Urothelium cell line (cell line): Measurements from ENCODE around the gene GALNT10.
A peak's percentile ranks its signal among the peaks of the same experiment; 100 is the strongest.

Source experiments
- DNase-seq: peaks from one replicate; pipeline ENCODE4 v3.0.0; 2011; ENCODE audit warnings: low spot score, mixed read lengths
- FAIRE-seq: peaks from 2 replicates; lab custom pipeline; 2011; peaks lifted over from hg19 to GRCh38; lab: Jason Lieb, UNC

The GALNT10 gene

DNA sequence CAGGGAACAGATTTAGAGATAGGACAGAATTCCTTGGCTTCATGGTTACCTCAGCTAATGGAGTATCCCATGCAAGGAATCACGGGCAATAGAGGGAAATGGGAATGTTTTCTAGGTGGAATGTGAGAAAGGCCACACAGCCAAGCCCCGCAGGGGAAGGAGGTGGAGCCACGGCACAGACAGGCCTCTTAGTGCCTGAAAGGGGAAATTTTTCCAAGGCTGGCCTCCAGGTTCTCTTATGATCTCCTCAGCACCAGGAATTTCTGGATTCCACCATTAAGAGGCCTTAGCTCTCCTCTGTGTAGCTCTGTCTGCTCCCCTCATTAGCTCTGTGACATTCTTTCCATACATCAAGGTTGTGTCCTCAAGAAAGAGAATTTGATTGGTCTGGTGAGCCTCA is 124.7 kb downstream of the GALNT10 start:
- FAIRE-seq (no peak), DNase-seq (no peak)

DNA sequence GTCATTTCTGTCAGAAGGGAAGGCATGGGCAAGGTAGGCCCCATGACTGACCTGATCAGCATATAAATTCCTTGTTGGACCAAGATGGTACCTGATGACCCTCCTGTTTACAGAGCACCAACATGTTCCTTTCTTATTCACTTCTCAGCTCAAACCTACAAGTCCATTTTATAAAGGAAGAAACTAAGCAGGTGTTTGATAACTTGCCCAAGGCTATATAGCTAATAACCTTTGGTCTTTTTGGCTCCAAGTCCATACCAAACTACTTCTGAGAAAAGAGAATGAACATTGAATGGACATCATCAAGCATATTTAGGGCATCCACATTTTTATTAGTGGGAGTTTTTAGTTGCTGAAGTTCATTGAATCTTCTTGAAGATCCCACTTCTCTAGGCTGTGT is 125.2 kb downstream of the GALNT10 start:
- DNase-seq: no peak
- no peak for FAIRE-seq

DNA sequence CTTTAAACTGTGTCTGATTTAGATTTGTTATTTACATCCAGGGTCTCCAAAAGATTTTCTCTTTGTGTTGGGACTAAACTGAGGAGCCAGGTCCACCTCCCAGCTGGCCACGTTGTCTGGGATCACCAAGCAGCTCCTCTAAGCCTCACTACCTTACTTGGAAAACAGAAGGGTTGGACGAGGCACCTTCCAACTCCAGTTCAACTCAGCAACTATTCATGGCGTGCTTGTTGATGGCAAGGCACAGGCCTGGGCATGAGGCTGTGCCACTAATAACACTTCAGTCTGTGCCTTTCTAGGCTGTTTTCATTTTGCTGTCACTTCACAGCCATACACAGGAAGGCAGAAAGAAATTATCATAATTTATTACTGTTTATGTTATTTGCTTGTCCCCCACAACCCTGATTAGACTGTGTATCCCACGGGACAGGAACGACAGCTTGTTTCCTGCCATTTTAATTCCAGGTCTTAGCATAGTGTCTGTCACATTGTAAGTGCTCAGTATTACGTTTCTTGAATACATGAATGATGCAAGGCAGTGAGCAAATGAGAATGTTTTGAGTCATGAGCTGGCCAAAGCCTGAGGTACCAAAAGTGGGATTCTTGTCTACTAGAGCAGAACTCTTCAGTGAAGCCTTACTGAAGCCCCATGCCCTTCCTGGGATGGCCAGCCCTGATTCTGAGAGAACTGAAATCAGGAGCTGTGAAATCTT is 125.8 kb downstream of the GALNT10 start:
- no peak for DNase-seq
- FAIRE-seq: no peak

DNA sequence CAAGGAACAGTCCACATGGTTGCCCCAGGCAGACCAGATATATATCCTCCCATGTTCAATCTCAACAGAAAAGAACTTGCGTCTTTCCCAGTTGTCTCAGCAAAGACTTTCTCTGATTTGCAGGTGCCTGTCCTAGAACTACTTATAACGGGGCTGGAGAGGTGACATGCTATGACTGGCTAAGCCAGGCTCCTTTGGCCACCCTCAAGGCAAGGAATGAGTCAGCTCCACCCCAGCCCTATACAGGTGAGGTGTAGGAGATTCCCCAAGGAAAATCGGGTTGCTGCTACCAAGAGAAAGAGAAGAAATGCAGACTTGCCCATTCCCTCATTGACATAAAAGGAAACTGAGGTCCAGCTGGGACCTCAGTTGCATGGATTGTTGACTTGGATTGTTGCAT is 127.4 kb downstream of the GALNT10 start:
- DNase-seq (no peak), FAIRE-seq (no peak)

DNA sequence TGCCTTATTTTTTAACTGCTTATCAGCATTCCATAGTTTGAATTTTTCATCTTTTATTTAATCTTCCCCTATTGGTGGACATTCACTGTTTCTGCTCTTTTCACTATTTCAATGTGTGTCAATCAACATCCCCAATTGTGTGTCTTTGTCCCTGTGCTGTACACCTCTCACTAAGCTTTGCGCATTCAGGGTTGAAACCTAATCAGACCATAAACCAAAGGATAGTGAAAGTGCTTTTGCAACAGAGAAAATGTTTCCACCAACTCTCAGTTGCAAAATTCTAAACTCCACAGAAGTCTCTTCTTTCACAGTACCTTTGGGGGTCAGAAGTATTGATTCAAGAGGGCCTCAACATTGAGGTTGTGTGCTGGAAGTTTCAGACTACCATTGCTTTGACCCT is 128.2 kb downstream of the GALNT10 start:
- FAIRE-seq (no peak), DNase-seq (no peak)

DNA sequence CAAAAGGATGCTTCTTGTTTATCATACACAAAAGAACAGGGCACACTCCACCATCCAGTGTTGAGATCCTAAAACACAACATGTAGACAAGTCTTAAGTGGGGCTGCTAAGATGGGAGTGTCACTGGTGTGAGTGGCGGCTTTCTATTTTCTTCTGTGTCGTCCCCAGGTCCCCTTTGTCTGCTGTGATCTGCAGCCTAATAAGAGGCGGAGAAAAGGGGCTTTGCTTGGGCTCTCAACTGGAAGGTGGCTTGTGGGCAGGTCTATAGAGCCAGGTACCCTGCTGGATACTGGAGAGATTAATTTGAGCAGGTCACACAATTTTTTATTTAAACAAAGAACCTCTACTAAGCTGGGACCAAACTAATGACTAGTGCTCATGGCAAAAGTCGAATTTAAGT is 129.2 kb downstream of the GALNT10 start:
- FAIRE-seq: no peak
- no peak for DNase-seq

DNA sequence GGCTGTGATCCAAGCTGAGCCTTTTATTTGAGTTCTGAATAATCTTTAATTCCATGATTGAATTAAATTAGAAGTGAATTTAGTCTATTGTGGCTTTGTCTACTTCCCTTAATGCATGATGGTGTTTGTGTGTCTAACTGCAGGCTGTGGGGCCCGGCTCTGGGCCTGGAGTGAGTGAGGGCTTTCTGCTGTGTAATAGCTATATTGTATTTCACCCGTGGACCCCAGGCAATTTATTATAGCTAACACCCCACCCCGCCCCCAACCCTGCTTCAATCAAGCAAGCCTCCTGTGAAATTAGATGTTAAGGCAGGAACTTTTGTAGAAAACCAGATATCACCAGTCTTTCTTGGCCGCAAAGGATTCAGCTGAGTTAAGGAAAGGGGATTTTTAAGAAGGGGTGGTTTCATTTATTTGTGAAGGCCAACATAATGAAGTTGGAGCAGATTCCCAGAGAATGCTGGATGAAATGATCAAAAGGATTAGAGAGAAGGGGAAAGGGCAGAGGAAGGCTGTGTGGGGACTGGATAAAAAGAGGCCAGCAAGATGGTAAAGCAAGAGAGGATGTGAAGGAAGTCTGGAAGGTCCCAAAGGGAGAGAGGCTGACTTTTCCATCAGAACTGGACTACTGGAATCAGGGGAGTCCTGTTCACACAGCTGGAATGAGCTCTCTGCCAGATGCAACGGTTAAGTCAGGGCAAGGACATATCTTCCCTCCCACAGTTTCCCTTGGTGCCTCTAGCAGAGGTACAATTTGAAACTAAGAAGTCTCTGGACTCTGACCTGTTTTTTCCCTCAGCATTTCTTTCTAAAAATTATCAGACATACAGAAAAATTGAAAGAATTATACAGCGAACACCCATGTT is 129.9 kb downstream of the GALNT10 start:
- DNase-seq: no peak
- FAIRE-seq: no peak

DNA sequence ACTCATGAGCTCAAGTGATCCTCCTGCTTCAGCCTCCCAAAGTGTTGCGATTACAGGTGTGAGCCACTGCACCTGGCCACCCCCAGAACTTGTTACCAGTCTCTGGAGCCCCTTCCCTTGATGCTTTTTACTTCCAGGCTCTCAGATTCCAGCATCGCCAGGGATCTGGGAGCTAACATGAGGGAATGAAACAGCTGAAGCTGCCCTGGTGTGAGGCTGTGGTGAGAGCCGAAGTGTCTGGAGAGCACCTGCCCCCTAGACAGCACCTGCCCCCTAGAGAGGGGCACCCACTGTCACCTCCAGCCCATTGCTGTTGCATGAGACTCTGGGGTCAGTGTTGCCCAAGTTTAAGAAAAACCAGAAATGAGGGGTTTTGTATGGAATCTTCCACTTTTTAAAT is 131.0 kb downstream of the GALNT10 start:
- FAIRE-seq (no peak), DNase-seq (no peak)

DNA sequence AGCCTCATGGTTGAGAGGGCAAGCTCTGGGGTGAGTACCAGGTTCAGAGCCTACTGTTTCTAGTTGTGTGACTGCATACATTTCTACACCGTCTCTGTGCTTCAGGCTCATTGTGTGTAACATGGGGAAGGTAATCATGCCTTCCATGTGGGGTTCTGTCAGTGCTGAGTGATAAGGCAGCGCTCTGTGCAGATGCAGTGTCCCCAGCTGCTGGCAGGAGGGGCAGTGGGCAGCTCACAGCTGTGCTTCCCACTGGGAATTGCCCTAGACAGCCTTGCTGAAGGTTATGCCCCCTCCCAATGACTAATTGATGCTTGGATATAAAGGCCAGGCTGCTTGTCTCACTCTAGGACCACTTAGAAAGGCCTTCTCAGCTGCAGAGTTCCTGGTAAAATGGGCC is 133.5 kb downstream of the GALNT10 start:
- FAIRE-seq (peak; percentile 23), DNase-seq (no peak)

DNA sequence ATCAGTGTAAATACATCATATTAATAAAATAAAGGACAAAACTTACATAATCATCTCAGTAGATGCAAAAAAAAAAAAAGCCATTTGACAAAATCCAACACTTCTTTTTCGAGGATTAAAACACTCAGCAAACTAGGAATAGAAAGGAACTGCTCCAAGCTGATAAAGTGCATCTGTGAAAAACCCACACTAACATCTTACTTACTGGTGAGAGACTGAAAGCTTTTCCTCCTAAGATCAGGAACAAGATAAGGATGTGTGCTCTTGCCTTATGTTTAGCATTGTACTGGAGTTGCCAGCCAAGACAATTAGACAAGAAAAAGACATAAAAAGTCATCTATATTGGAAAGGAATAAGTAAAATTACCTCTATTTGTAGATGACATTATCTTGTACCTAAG is 135.0 kb downstream of the GALNT10 start:
- no peak for DNase-seq
- FAIRE-seq: no peak

DNA sequence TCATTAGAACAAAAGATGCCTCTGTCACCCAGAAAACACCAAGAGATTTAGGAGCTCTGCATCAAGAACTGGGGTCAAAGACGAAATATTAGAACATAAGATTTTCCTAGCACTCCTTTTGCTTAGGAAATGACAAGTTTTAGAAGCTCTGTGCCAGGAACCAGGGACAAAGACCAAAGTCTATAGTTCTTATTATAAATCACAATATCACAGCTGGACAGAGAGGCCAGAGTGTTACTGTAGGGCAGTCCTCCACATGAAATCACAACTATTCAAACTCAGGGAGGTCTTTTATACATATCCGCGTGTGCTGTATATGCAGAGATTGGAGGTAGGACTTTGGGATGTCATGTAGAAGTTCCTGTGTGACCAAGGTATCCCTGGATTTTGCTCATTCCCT is 138.5 kb downstream of the GALNT10 start:
- FAIRE-seq: no peak
- no peak for DNase-seq

DNA sequence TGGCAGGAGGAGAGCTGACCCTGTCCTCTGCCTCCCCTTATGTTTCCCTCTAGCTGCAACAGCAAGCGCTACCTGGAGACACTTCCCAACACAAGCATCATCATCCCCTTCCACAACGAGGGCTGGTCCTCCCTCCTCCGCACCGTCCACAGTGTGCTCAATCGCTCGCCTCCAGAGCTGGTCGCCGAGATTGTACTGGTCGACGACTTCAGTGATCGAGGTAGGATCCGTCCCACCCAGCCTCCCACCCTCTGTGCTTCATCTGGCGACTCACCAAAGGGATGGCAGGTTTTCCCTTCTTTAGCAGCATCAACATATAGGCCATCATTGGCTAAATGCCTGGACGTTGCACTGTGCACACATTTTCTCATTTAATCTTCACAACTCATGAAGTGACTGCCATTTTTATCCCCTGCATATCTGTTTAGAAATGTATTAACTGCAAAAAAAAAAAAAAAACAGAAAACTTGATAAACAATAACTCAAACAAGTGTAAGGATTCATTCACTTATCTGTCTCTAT is 139.0 kb downstream of the GALNT10 start:
- FAIRE-seq (no peak), DNase-seq (no peak)

DNA sequence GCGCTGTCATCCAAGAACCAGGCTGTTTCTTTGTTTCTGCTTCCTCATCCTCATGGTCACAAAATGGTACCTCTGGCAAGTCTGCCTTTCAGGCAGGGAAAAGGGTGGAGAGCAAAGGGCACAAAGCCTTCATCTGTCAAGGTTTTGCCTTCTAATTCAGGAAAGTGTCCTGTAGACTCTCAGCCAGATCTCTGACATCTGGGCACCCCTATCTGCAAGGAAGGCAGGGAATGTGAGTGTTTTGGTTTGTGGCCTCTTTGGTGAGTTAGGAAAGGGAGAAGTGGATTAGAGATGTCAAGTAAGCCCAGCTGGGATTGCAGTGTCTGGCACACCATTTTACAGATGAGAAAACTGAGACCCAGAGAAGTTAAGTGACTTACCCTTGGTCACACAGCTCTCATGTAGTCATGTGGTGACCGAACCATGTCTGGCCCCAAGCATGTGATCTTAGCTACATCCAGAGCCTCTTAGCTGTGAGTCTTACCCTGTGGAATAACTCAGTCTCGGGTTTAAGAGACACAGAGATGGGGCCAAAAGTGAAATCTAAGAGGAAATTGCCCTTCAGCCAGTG is 139.6 kb downstream of the GALNT10 start:
- FAIRE-seq: no peak
- DNase-seq: no peak

DNA sequence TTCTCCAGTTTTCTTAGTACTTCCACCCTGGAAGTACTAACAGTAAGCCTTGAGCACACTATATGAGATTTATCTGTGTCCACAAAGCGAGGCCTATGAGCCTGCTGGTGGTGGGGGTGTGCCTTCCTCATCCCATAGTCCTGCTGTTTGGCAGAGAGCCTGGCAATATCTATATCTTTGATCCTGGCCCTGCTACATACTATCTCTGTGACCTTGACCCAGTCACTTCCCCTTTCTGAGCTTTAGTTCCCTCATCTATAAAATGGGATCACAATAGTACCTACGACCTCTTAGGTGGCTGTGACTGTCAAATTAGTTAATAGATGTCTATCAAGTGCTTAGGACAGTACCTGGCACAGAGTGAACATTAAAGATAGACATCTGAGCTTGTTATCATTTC is 140.7 kb downstream of the GALNT10 start:
- FAIRE-seq: no peak
- DNase-seq: no peak

DNA sequence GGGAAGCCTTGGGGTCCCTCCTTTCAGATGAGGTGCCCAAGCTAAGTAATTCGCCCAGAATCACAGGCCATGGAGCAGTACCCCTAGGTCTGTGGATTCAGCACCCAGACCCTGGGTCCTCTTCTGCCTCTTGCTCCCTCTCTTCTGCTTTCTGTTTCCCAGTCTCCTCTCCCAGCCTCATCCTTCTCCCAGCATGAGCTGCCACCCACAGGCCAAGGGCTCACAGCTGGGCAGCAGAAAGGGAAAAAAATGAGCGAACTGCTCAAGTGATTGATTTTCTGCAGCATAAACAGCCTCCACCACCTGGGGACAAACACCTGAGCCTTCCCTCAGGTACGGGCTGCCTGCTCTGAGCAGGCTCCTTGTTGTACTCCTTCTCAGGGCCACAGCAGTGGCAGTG is 141.4 kb downstream of the GALNT10 start:
- FAIRE-seq (no peak), DNase-seq (no peak)

DNA sequence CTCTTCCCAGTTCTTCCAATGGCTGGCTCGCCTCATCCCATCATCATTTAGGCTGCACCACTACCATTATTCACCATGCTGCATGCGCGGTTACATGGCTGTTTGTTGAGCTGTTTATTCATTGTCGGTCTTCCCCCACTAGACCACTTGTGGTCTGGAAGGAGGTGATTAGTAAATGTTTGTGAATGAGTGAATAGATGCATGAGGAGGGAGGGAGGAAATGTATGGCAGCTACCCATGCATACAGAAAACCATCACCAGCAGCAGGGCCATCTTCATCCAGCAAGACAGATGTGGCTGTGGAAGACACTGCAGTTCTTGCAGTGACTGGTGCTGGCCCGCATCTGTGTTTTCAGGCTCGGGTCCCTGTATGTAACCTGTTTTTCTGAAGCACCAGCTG is 141.9 kb downstream of the GALNT10 start:
- no peak for DNase-seq
- no peak for FAIRE-seq

DNA sequence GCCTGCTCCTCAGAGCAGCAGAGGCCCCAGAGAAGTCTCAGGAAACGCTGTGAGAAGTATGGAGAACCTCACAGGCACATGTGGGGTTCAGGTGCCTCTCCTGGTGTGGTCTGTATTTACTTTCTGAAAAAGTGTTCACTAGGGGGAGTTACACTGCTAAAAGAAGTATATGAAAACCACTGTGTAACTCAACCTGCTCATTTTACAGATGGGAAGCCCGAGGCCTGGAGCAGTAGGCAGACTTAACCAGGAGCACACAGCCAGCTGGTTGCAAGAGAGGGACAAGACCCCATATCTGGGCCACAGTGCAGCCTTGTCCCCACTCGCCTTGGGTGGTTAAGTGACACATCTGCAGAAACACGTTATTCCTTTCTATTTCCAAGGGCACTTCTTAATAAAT is 142.5 kb downstream of the GALNT10 start:
- no peak for DNase-seq
- no peak for FAIRE-seq

DNA sequence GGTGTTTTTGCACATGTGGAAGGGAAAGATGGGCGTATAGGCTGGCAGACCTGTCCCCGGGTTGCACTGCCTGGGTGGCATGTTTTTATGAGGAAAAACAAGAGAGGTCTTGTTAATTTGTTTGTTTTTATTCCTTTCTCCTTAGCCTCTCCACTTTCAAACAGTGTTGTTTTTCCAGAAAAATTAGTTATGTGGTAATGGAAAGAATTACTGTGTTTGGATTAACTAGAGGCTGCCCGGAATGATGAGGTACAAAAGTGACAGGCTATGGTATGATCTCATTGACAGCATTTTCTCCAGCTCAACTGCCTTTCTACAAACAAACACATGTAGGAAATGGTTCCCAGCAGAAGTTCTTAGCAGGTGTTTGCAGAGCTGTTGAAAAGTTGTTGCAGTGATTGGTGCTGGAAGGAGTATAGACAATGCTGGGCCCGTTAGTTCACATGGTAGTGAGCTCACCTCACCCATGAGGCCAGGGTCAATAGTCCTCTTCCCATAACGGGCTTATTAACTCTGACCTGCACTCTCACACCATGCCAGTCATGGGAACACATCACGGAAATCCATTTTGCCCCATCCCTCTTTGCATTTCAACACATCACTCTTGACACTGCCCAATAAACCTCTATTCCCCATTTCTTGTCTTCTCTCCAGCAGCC is 144.0 kb downstream of the GALNT10 start:
- FAIRE-seq: no peak
- DNase-seq: no peak

DNA sequence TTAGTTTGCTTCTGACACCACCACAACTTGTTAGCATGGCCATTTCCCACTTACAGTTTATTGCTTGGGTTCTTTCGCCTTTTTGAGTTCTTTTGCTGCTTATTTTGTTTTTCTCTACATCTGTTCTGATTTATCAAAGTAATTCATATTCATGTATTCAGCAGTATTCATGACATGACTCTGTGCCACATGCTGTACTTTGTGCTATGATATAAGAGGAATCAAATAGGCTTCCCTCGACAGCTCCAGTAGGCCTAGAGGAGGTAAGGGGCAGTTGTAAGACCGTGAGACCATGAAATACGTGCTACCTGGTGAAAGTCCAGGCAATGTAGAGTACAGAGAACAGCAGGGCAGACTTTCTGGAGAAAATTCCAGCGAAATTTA is 144.5 kb downstream of the GALNT10 start:
- no peak for FAIRE-seq
- no peak for DNase-seq

DNA sequence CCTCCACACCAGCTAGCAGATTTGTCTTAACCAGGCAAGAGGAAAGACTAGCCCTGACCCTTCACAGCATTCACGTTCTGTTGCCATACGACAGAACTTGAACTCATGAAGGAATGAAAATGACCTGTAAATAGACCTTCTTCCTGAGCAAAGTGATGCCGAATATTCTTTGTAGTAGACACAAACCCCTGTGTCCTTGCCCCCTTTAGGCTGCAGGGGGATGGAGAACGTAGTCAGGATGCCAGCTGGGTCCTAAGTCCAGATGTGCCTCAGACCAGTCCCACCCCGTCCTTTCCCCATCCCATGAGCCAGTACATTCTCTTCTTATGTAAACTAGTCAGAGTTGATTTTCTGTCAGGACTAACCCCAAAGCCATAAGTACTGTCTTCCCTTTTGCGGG is 151.1 kb downstream of the GALNT10 start:
- no peak for DNase-seq

DNA sequence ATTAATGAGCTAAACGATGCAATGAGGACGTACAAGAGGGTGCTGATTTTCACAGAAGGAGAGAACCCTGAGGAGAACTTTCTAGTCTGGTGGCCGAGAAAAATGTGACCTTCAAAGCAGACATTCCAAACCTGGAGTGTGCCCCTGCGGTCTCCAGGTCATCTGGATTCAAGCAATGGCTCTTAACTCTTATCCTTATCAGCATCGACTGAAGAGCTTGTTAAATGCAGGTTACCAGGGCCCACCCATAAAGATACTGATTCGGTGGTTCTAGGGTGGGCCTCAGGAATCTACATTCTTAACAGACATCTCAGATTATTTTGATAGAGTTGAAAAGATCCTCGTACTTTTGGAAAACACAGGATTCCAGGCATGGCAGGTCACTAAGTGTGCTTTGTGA is 151.7 kb downstream of the GALNT10 start:
- no peak for DNase-seq
- no peak for FAIRE-seq

More for the DNA sequence above, 151.1 kb downstream of the GALNT10 start:
- no peak for FAIRE-seq
